K562 (cell line): Measurements from ENCODE around the gene GFOD1. TPM values are rescaled to one million over a fixed set of nuclear protein-coding genes. Genes with fewer than 3 reads are reported as not detected.
A peak's percentile ranks its signal among the peaks of the same experiment; 100 is the strongest.

Source experiments
- ATF1 ChIP-seq, 2 experiments: fragments of 450-650 bp in 1 of 2; IDR thresholded peaks; 2 replicates each; pipeline ENCODE4 v1.6.1; 2016; ENCODE audit warnings: missing compliant biosample characterization in 1 of 2, missing genetic modification characterization in 1 of 2
- CBFA2T3 ChIP-seq: fragments of 450-650 bp; IDR thresholded peaks from 2 replicates; pipeline ENCODE4 v1.6.1; 2017
- E2F3 ChIP-seq: fragments of 250-450 bp; sonication (Bioruptor Pico); IDR thresholded peaks from 2 replicates; pipeline ENCODE4 v1.4.0; 2020; ENCODE audit warnings: mild to moderate bottlenecking
- FIP1L1 ChIP-seq: fragments of 200-400 bp; formaldehyde crosslinking; IDR thresholded peaks from 2 replicates; pipeline ENCODE4 v1.6.1; 2018; ENCODE audit warnings: mild to moderate bottlenecking, low read depth, low read length; ENCODE audit not compliant: poor library complexity, severe bottlenecking
- FOXK2 ChIP-seq, 2 experiments: fragments of 450-650 bp; IDR thresholded peaks in 1 of 2; conservative IDR thresholded peaks in 1 of 2; 2 replicates each; pipeline ENCODE4 v1.6.1; 2016; ENCODE audit warnings: low read depth in 2 of 2, mild to moderate bottlenecking in 1 of 2
- GABPA ChIP-seq: fragments of 200-800 bp; sonication (Bioruptor generic); conservative IDR thresholded peaks from 2 replicates; pipeline ENCODE4 v1.6.1; 2016; ENCODE audit warnings: low read depth, missing genetic modification characterization, missing compliant biosample characterization
- GABPB1 ChIP-seq: sonication (generic); formaldehyde crosslinking; IDR thresholded peaks from 2 replicates; pipeline ENCODE4 v1.8.0; 2022; ENCODE audit warnings: mild to moderate bottlenecking, missing genetic modification reagents
- GABPB2 ChIP-seq: fragments of 250-450 bp; sonication (Bioruptor Pico); conservative IDR thresholded peaks from 2 replicates; pipeline ENCODE4 v1.5.1; 2021; ENCODE audit warnings: mild to moderate bottlenecking
- GTF2A2 ChIP-seq: IDR thresholded peaks from 2 replicates; pipeline ENCODE4 v1.6.1; 2016; ENCODE audit warnings: mild to moderate bottlenecking, missing genetic modification characterization, missing compliant biosample characterization
- KAT7 ChIP-seq: sonication (generic); formaldehyde crosslinking; IDR thresholded peaks from 2 replicates; pipeline ENCODE4 v1.8.0; 2022; ENCODE audit warnings: missing genetic modification reagents, mild to moderate bottlenecking, borderline replicate concordance
- KDM4B ChIP-seq, 2 experiments: fragments of 450-650 bp in 1 of 2; sonication (generic) in 1 of 2; IDR thresholded peaks; 2 replicates each; pipeline ENCODE4 v1.6.1; 2016 to 2017; ENCODE audit warnings: borderline replicate concordance in 2 of 2, antibody characterized with exemption in 1 of 2, low read depth in 1 of 2, mild to moderate bottlenecking in 1 of 2
- MEIS2 ChIP-seq: fragments of 450-650 bp; IDR thresholded peaks from 2 replicates; pipeline ENCODE4 v1.6.1; 2014; ENCODE audit warnings: mild to moderate bottlenecking; ENCODE audit not compliant: partially characterized antibody
- NFRKB ChIP-seq: fragments of 450-650 bp; IDR thresholded peaks from 2 replicates; pipeline ENCODE4 v1.6.1; 2016; ENCODE audit warnings: low read depth
- SIN3A ChIP-seq, 2 experiments: fragments of 150-350 bp in 1 of 2; IDR thresholded peaks; 2 replicates each; pipeline ENCODE4 v1.6.1; 2011 to 2016; ENCODE audit warnings: borderline replicate concordance in 2 of 2, low read depth in 2 of 2, low read length in 2 of 2, mild to moderate bottlenecking in 2 of 2, moderate library complexity in 2 of 2; ENCODE audit not compliant: control insufficient read depth in 1 of 2
- SIN3B ChIP-seq: fragments of 450-650 bp; IDR thresholded peaks from 2 replicates; pipeline ENCODE4 v1.6.1; 2017; ENCODE audit warnings: low read depth, mild to moderate bottlenecking, moderate library complexity
- SUPT5H ChIP-seq: fragments of 450-650 bp; IDR thresholded peaks from 2 replicates; pipeline ENCODE4 v1.6.1; 2016
- TBP ChIP-seq: optimal IDR thresholded peaks from 2 replicates; pipeline ENCODE3; 2011; ENCODE audit warnings: low read depth, low read length, improper control_type of control experiment
- TCF7 ChIP-seq: sonication (generic); IDR thresholded peaks from 2 replicates; pipeline ENCODE4 v1.6.1; 2016; ENCODE audit warnings: antibody characterized with exemption, borderline replicate concordance
- ZBTB7A ChIP-seq: IDR thresholded peaks from 2 replicates; pipeline ENCODE4 v1.6.1; 2011; ENCODE audit warnings: low read depth, mild to moderate bottlenecking, low read length, moderate library complexity, borderline replicate concordance; ENCODE audit not compliant: control insufficient read depth
- ZNF165 ChIP-seq: fragments of 250-450 bp; sonication (Bioruptor Pico); IDR thresholded peaks from 2 replicates; pipeline ENCODE4 v1.4.0; 2020; ENCODE audit warnings: borderline replicate concordance
- polyA plus RNA-seq, 8 experiments: library from polyadenylated mRNA; depleted of rRNA in 4 of 8; stranded (reverse) in 5 of 8; unstranded in 3 of 8; fragments of >200 nt; fragmentation: Nextera tagmentation in 2 of 8; fragmentation: Illumina TruSeq in 1 of 8; extraction: Ambion mirVana in 2 of 8; extraction: Trizol in 1 of 8; gene quantifications; 2 replicates each; pipeline versions ENCODE4 v1.2.1 to v1.2.3, GENCODE V29; 2011 to 2014; ENCODE audit warnings: inconsistent platforms in 1 of 8, missing spikeins in 1 of 8
- total RNA-seq, 7 experiments: library from RNA; depleted of rRNA in 6 of 7; stranded (reverse); fragments of >200 nt in 6 of 7; fragmentation: Illumina TruSeq in 2 of 7; extraction: Trizol in 2 of 7; gene quantifications; 2 replicates each; pipeline versions ENCODE4 v1.2.1 to v1.2.3, GENCODE V29; 2011 to 2021; ENCODE audit warnings: low replicate concordance in 1 of 7
- TF ChIP-seq, protein P1 (sequence below), 2 experiments: fragments of 250-450 bp in 1 of 2; fragments of 450-650 bp in 1 of 2; sonication (Bioruptor Pico) in 1 of 2; IDR thresholded peaks; 2 replicates each; pipeline versions ENCODE4 v1.6.1 to v1.8.0; 2016 to 2021; ENCODE audit warnings: mild to moderate bottlenecking in 2 of 2, moderate library complexity in 2 of 2, missing compliant biosample characterization in 1 of 2, missing genetic modification characterization in 1 of 2
- TF ChIP-seq, protein P2 (sequence below): fragments of 450-650 bp; formaldehyde crosslinking; IDR thresholded peaks from 2 replicates; pipeline ENCODE4 v1.4.0; 2022; ENCODE audit warnings: mild to moderate bottlenecking, moderate library complexity
- TF ChIP-seq, protein P3 (sequence below), 2 experiments: IDR thresholded peaks; 2 replicates each; pipeline ENCODE4 v1.6.1; 2011; ENCODE audit warnings: borderline replicate concordance in 1 of 2, control low read depth in 1 of 2, low read depth in 1 of 2, low read length in 1 of 2, mild to moderate bottlenecking in 1 of 2, mixed read lengths in 1 of 2, moderate library complexity in 1 of 2; ENCODE audit not compliant: insufficient read depth in 1 of 2, insufficient read length in 1 of 2, poor library complexity in 1 of 2, severe bottlenecking in 1 of 2; ENCODE audit errors: extremely low read depth in 1 of 2
- TF ChIP-seq, protein P4 (sequence below): fragments of 250-450 bp; sonication (Bioruptor Pico); IDR thresholded peaks from 2 replicates; pipeline ENCODE4 v1.9.0; 2021; ENCODE audit warnings: mild to moderate bottlenecking

GFOD1 gene
- total and polyA plus RNA-seq, 9 of the 15 experiments (the other 6 are each of a cell fraction or from before 2014, with no cell fraction given) = 3.8 to 12.0 (median 8.2) TPM

DNA sequence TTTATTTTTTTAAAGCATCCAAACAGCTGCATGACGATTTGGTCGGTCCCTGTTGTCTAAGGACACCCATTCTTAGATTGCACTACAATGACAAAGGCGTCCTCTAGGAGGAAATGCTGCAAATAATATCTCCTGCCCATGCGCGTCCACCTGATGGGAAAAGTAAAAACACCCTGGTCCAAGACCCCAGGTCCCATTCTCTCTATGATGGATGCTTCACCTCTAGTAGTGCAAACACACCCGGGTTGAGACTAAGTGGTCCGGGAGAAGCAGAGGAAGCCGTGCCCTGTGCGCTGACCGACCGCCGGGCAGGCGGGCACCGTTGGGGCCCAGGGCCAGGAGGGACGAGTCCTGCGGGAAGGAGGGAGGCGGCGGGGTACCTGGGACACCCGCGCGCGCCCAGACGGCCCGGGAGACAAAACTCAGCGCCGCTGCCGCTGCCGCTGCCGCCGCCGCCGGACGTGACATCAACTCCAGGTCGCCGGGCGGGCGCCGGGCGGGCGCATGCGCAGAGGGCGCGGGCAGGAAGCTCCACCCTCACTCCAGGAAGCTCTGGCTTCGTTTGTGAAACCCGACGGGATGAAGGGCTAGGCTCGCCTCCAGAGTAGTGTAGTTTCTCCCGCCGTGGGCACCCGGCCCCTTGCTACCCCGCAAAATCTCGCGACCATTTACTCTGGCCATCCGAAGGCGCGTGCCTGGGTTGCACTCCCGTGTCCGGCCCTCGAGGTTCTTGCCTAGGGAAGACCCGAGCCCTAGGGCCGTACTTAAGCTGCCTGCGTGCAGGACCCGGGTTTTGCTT, 159.1 kb downstream of the GFOD1 start, which contains the start of gene TBC1D7 (continued):
- TF ChIP-seq GABPA (tag) (peak; percentile 94), KAT7 (peak; percentile 83; the same call in 1 of the 2 replicates), KDM4B (IDR thresholded peaks at IDR 0.05; ENCODE audit: borderline replicate concordance in 2 of 2, low read depth in 1 of 2) (0 out of 4 replicates have a peak, but pooled peaks of 1 of the 2 experiments have one; percentile 25), SIN3B (peak; percentile 79), CBFA2T3 (peak; percentile 8; the same call in 1 of the 2 replicates), FIP1L1 (peak; percentile 57), SIN3A (IDR thresholded peaks at IDR 0.05; ENCODE audit: borderline replicate concordance in 2 of 2, control insufficient read depth in 1 of 2, low read depth in 2 of 2, low read length in 2 of 2) (0 out of 4 replicates have a peak, but pooled peaks of 1 of the 2 experiments have one; percentile 31), MEIS2 (peak; percentile 92), NFRKB (peak; percentile 60), GABPB1 (peak; percentile 93), E2F3 (CRISPR knock-in tag) (peak; percentile 46; the same call in 1 of the 2 replicates), ATF1 (CRISPR knock-in tag; IDR thresholded peaks at IDR 0.05) (no peak), ATF1 (tag; IDR thresholded peaks at IDR 0.05) (peak; percentile 87), ZBTB7A (no peak; the same call in 1 of the 2 replicates), SUPT5H (peak; percentile 90), GABPB2 (CRISPR knock-in tag) (no peak; the same call in 1 of the 2 replicates), TBP (peak; percentile 81), TCF7 (0 out of 2 replicates have a peak, but pooled peaks have one; percentile 41), ZNF165 (no peak), FOXK2 (conservative IDR thresholded peaks at IDR 0.05 in 1 of 2, IDR thresholded peaks at IDR 0.05 in 1 of 2; ENCODE audit: low read depth in 2 of 2) (peak; percentile 73 to 82; a peak in 3 of 4 replicates), GTF2A2 (no peak)
- TF ChIP-seq, protein P1, sequence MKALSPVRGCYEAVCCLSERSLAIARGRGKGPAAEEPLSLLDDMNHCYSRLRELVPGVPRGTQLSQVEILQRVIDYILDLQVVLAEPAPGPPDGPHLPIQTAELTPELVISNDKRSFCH (CRISPR knock-in tag; IDR thresholded peaks at IDR 0.05) = no peak
- TF ChIP-seq, protein P1 (tag; IDR thresholded peaks at IDR 0.05) = peak; percentile 64; the same call in 1 of the 2 replicates
- TF ChIP-seq, protein P2, sequence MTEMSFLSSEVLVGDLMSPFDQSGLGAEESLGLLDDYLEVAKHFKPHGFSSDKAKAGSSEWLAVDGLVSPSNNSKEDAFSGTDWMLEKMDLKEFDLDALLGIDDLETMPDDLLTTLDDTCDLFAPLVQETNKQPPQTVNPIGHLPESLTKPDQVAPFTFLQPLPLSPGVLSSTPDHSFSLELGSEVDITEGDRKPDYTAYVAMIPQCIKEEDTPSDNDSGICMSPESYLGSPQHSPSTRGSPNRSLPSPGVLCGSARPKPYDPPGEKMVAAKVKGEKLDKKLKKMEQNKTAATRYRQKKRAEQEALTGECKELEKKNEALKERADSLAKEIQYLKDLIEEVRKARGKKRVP (CRISPR knock-in tag) = peak; percentile 44; the same call in 1 of the 2 replicates
- TF ChIP-seq, protein P3, sequence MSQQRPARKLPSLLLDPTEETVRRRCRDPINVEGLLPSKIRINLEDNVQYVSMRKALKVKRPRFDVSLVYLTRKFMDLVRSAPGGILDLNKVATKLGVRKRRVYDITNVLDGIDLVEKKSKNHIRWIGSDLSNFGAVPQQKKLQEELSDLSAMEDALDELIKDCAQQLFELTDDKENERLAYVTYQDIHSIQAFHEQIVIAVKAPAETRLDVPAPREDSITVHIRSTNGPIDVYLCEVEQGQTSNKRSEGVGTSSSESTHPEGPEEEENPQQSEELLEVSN (IDR thresholded peaks at IDR 0.05; ENCODE audit: borderline replicate concordance in 1 of 2, extremely low read depth in 1 of 2, insufficient read depth in 1 of 2, insufficient read length in 1 of 2, low read depth in 1 of 2, low read length in 1 of 2, poor library complexity in 1 of 2, severe bottlenecking in 1 of 2) = peak; percentile 82 to 90
- TF ChIP-seq, protein P4, sequence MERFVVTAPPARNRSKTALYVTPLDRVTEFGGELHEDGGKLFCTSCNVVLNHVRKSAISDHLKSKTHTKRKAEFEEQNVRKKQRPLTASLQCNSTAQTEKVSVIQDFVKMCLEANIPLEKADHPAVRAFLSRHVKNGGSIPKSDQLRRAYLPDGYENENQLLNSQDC (CRISPR knock-in tag) = peak; percentile 34
